HG03354 (cell line): ENCODE data around the gene KIAA1217.

Source experiments
- ATAC-seq: cut with Tn5 transposase; IDR thresholded peaks from one replicate; pipeline ENCODE4 v1.9.1; 2021; ENCODE audit warnings: mild to moderate bottlenecking; ENCODE audit not compliant: unreplicated experiment, poor library complexity, severe bottlenecking

The KIAA1217 gene

DNA sequence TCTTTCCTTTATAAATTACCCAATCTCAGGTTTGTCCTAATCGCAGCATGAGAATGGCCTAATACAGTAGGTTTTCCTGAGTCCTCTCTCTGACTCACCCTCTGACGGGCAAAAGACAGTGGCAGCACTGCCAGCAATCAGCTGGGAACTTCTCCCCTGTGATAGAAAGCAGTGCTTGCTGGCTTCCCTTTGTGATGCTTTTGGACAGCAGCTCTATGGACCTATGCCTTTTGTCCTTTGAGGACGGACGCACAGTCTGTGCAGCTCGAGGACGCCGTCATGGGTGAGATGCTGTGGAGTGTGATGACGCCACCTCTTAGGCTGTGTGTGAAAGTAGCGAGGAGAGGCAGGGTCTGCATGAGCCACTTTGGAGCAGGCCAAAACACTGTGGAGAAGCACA is 68.8 kb downstream of the KIAA1217 start:
- no peak for ATAC-seq

DNA sequence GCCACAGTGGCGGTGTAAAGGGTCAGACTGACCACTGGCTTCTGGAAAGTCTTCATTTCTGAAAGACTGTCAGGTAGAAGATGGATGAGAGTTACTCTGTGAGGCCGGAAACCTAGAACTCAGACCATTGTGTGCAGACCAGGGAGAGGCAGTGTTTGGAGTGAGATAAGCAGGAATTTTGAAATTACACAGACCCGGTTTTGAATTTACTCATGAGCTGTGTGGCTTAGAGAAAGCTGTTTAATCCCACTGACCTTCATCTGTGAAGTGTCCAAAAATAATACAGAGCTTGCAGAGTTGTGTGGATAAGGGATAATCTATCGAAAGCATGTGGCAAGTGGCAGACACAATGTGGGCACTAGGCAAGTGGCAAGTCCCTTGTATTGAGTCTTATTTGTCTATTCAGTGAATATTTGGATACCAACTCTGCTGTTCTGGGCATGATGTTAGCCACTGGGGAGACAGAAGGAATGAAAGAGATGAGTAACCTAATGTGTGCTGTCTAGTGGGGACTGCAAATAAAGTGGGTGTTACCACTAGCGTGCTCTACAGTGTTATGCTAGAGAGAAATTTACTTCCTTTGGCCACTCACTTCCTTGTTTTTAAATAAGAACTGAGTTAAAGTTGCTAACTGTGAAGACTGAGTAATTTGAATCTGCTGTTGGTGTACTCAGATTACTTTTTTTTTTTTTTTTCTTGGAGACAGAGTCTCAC is 69.4 kb downstream of the KIAA1217 start:
- ATAC-seq, result no peak

DNA sequence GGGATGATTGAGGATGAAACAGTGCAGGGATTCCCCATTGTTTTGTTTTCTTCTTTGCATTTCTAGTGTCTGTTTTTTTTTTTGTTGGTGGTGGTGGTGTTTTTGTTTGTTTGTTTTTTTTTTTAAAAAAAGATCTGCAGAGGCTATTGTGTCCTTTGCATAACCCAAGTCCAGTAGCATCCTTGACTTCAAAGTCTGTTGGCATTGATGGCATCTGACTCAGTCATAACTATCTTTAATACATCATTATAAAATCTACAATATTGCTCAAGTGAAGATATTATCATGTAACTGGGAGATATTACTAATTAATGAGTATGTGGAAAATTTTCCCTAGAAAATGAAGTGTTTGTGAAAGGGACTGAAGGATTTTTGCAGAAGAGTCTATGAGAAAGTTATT is 70.2 kb downstream of the KIAA1217 start:
- ATAC-seq, result no peak

DNA sequence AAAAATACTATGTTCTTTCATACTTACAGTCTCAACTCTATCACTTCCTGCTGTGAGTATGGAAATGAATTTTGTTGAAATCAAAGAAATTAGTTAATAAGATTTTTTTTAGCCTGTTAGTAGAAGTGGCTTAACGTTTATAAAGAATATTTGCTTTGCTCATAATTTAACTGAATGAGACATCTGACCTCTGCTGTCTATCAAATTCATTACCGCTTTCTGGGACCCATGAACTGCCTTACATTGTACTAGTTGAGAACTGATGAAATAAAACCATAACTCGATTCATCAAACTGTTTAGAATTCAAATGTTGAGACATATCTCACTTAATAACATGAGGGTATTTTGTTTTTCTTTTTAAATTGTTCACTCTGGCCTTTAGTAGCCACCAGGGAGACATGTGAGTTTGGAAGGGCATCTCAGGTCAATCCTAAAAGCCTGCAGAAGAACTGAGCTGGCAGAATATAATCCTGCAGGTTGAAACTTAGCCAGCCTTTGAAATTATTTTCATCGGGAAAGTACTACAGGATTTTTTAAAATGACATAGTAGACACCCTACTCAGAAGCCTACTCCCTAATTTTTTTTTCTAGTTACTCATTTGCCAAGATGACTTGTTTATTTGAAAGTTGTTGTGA is 78.7 kb downstream of the KIAA1217 start:
- no peak for ATAC-seq

DNA sequence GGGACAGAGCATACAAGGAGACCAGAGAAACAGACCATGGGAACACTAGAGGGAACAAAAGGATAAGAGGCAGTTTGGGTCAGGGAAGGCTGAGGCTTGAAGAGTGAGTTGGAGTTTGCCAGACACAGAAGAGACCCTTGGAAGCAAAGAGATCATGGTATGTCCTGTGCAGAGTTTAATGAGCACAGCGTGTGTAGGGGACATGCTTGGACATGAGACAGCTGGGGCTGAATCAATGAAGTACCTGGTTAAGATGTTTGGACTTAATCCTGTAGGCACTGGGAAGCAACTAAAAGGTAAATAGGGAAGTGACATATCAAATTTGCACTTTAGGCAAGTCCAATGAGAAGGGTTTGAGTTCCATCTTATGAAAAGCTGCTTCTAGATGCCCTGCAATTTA is 79.6 kb downstream of the KIAA1217 start:
- no peak for ATAC-seq

DNA sequence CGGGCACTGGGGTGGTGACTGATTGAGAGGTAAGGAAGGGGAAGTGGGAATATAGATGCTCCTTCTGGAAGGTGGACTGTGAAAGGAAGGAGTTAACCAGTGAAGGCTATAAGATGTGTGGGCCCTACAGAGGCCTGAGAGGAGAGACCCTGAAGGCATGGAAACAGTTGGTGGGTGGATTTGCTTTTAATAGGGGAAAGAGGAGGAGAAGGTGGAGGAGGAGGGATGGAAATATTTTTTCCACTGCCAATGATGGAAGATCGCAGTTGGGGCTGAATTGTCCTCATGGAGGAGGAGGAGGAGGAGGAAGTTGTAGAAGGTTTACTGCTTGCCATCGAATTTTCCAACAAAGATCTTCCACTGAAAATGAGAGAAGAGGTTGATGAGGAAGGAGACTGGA is 80.3 kb downstream of the KIAA1217 start:
- ATAC-seq, result no peak

DNA sequence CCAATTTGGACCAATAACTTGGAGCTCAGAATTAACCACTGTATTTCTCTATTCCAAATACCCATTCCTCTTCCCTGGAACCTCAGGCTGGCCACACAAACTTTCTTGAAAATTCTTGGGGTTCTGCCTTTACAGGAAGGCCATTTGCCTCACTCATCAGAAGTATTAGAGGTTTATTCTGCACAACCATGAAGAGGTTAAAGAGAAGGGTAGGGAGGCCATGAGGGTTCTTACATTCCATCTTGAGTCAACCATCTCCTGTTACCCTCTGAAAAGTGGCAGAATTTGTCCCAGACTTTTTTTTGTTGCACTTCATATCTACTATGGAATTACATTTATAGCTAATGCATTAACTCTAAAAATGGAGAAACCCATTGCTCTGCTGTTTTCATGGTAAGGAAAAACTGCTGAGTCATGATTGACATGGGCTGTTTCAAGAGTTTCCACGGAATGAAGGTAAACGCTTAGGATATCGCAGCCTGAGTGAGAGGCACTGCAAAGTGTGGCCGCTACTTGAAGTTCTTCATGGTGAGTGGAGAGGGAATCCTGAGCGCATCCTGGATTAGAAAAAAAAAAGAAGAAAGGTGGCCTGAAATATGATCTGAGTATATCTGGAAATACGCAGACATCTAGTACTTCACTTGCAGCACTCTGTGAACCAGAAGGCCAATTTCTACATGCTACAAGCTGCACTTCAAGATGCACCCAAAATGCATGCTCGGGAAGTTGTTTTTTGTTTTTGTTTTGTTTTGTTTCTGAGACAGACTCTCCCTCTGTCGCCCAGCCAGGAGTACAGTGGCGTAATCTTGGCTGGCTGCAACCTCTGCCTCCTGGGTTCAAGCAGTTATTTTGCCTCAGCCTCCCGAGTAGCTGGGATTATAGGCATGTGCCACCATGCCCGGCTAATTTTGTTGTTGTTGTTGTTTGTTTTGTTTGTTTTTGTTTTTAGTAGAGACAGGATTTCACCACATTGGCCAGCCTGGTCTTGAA is 83.7 kb downstream of the KIAA1217 start:
- no peak for ATAC-seq

DNA sequence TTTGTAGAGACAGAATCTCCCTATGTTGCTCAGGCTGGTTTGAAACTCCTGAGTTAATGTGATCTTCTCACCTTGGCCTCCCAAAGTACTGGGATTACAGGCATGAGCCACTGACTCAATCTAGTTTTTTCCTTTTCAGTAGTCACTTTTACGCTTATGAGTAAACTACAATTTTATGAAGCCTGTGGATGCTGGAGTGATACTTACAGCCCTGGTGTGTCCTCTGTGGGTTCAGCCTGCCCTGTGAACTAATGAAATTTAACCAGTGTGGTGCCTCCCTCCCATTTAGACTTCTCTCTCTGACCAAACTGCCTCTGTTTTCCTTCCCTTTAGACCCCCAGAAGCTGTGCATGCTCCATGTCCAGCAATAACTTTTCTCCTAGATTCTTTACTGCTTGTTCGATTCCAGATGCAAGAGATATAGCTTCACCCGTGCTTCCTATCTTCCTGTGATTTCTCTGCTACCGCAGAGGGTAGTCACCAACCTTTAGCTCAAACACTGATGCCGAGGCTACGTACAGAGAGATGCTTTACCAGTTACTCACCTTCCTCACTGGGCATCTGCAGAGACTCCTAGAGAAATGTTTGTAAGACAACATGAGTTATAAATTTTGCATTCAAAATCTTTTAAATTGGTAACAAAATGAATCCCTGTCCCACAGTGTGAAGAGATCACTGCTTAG is 90.8 kb downstream of the KIAA1217 start:
- no peak for ATAC-seq

DNA sequence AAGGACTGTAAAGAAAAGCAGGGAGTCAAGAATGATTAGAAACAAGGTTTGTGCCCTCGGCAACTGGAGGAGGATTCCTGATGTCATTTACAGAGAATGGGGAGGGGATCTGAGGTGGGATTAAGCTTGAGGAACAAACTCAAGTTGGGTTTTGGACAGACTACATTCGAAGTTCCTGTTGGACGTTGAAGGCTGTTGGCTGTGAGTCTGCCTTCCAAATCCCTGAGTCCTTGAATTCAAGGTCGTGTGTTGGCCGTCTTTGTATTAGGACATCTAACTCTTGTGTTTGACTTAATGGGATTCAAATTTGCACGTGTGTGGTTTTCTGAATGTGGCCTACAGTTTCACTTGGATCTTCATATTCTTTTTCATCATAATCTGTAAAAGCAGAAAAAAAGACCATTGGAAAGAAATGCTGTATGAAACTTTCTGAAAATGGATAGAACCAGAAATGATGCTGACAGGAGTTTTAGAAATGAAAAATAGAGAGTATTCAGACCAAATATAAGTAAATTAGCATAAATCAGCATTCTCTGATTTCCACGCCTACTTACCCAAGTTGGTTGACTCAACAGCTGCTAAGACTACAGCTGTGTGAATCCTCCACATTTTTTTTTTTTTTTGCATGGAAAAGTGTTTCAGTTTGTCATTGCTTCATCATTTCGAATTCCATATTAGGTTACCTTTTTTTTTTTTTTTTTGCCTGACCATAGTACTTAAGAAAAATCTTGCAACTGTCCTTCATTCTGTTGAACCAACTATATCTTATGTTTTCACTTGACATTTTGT is 94.8 kb downstream of the KIAA1217 start:
- ATAC-seq, result no peak

DNA sequence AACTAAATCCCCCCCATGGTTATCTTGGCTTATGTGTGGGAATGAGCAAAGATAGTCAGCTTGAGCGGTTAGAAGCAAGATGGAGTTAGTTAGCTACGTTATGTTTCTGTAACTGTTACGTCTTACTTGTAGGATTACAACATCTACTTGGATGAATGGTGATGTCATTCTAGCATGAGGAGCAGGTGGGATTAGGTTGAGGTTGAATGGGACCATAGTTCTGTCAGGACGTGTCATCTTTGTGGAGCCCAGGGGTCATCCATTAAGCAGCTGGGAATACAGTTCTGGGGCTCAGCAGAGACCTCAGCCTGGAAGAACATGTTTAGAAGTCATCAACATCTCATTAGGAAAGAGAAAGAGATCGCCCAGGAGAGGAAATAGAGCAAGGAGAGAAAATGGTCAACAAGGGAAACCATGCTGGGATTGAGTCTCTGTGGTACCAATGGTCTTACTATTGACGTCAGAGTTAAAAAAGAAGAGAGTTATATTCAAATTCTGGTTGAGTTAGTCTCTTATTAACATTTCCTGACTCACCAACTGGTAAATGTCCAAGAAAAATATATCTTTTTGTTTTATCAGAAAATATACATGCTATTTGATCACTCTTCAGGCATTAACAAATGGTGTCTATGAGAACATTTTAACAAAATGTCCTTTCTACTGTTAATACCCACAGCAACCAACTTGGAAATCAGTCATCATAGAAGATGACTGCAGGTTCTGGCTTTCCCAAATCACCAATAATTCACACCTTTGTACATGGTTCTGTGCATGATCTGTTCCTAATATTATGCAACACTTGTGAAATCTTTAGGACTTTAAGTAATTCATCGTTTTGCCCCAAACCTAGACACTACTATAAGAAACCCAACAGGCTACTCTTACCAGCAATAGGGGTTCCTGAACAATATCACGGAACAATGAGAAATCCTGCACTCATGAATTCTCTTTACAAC is 96.9 kb downstream of the KIAA1217 start:
- no peak for ATAC-seq

DNA sequence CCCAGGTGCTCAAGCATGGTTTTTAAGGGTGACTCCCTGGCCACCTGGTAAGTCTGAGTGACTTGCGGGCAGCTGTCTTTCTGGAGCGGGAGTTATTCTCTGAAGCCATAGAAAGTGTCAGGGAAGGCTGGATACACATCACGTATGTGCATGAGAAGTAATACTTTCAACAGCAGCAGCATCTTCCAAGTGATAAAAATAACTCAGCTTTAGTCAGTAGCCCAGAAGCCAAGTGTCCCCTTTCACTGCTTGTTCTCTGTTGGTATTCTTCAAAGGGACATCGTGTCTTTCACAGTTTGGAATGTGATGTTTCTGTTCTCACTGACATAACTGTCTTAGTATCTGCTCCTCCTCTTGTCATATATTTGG is 97.6 kb downstream of the KIAA1217 start:
- no peak for ATAC-seq

DNA sequence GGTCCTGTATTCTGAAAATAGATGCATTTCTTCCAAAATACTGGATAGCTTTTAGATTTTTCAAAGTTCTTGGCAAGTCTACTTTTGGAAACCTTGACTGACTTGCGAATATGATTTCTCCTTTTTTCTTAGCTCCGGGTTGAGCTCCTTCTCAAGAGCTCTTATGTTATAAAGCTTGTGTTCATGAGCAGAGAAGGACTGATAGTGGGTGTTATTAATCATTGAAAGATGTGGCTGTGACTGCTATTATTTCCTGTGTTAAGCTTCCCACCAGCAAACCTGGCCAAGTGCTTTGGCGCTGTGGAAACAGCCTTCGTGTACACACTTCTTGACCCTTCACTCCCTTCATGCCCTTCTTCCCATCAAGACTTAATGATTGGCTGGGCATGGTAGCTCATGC is 98.2 kb downstream of the KIAA1217 start:
- ATAC-seq, result no peak

DNA sequence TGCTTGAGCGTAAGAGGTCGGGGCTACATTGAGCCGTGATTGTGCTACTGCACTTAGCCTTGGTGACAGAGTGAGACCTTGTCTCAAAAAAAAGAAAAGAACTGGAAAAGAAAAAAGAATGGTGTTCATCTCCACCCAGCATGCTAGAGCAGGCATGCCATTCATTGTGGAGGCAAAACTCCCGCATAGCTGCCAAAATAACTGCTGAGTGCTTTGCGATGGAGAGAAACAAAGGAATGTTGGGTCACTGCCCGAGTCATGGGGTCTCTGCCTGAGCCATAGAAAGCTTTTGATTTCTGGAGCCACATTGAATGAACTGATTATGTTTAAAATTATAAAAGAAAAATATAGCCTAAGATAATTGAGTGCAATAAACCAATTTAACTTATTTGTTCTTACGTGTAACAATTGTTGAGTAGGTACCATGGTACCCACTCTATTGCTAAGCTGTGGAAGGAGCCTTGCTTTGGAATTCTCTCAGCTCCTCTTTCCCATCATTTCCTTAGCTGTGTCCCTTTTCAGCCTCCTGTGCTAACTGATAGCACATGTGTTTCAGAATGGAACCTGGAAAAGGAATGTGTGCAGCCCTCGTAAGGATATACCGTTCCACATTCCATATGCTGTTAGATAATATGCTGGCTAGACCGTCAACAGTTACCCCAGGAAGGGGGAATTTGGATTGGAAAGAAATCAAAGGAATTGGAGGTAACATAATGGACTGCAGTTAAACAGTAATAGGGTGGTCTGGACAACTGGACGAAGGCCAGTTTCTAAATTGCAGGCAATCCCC is 99.0 kb downstream of the KIAA1217 start:
- ATAC-seq, result no peak

DNA sequence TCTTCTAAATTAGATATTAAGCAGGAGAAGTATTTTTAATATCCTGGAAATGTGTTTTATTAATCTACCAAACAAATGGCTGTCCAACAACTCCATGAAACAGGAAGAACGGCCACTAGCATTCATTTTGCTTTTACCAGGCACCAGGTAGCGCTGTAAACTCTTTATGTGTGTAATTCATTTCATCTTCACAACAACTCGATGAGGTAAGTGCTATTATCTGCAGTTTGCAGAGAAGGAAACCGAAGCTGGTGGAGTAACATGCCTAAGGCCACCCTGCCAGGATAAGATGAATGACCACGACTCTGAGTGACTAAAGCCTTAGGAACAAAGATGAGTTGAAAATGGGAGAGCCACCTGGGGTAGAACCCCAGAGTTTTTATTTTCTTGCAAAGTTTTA is 101.2 kb downstream of the KIAA1217 start:
- no peak for ATAC-seq

DNA sequence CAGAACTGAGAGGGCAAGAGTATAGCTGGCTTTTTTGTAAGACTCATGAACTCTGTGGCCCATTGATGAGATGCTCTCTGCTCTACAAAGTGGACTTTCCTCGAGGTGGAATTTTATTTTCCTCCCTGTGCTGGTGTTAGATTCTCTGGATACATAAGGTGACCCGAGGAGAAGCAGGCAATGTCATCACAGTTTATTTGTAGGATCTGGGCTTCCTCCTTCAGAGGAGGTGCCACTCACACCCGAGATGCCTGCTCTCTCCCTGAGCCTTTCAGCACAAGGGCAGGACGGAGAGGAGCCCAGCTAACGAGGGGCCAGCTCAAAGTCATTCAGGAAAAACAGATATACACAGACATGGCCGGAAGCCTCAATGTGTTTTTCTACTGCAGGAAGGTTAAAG is 103.0 kb downstream of the KIAA1217 start:
- no peak for ATAC-seq

DNA sequence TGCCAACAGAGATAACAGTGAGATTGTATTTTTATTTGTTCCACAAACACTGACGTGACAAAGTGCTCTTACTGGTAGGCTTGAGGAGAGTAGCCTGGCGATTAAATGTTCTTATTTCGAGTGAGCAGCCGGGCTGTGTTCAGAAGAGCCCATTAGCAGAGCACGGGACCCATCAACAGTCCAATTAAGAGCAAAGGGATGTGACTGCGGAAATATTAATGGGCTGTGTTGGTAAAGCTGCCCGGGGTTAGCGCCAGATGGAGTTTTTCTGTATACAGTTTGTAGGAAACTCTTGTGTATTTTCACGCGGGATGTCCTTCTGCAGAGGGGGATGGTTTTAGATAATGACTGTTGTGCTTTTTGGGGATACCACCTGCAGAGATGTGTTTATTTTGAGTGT is 104.3 kb downstream of the KIAA1217 start:
- no peak for ATAC-seq

DNA sequence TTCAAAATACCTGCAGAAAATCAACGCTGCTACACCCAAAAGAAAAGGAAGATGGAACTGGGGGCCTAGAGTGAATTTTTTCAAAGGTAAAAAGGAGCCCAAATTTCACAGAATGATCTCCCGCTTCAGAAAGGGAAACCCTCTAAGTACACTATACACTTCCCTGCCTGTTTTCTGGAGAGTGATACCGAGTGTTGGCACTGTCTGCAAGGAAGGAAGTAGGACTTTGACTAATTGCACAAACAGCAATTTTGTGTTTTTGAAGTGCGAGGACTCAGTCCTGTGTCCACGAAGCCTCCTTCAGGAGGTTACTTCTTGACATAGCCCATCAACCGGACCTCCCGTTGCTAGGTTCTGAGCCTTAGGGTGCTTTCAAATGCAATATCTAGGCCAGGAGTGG is 106.3 kb downstream of the KIAA1217 start:
- no peak for ATAC-seq

DNA sequence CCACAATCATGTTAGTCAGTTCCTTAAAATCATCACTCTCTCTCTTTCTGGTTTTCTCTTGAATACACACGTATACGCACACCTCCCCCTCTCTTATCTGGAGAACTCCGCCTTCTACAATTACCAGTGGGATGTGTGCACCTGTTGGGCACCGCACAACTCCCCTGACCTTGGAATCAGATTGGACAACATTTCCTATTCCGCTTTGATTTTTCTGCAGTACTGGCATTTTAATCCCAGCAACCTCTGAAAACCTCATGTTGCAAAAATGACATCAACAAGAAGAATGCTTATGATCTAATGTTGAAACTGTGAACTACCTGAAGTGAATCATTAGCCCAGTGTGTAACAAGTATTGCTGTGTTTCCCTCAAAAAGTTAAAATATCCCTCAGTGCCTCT is 109.6 kb downstream of the KIAA1217 start:
- no peak for ATAC-seq
